Skeletal muscle tissue (tissue), 4 donors: ENCODE results near the gene TARDBP. TPM values are rescaled to one million over a fixed set of nuclear protein-coding genes. Genes with fewer than 3 reads are reported as not detected.
"Not testable (repeated sequence)": the region's sequence is repeated elsewhere in the genome, so short reads cannot be mapped to it uniquely, and the experiment has no call there.

ENCODE experiments used
- H3K27ac ChIP-seq: one replicate; pipeline ENCODE4 v1.7.0; 2013; ENCODE audit warnings: mild to moderate bottlenecking, low read depth, low read length, inconsistent platforms
- H3K27me3 ChIP-seq, 3 donors: one replicate each; pipeline ENCODE4 v1.7.0; 2013; ENCODE audit warnings: low read length in 3 of 3; ENCODE audit not compliant: control insufficient read depth in 3 of 3, insufficient read depth in 3 of 3
- H3K36me3 ChIP-seq, 3 donors: one replicate each; pipeline ENCODE4 v1.7.0; 2013; ENCODE audit warnings: low read length in 3 of 3; ENCODE audit not compliant: control insufficient read depth in 3 of 3, insufficient read depth in 3 of 3
- H3K4me1 ChIP-seq, 3 donors: one replicate each; pipeline ENCODE4 v1.7.0; 2013; ENCODE audit warnings: low read length in 3 of 3, mild to moderate bottlenecking in 3 of 3; ENCODE audit not compliant: control insufficient read depth in 3 of 3, insufficient read depth in 3 of 3
- H3K4me3 ChIP-seq, 3 donors: one replicate each; pipeline ENCODE4 v1.7.0; 2013; ENCODE audit warnings: low read length in 3 of 3
- H3K9ac ChIP-seq, 3 donors: one replicate each; pipeline ENCODE4 v1.7.0; 2013; ENCODE audit warnings: low read length in 3 of 3, mild to moderate bottlenecking in 3 of 3, moderate library complexity in 2 of 3, low read depth in 1 of 3
- H3K9me3 ChIP-seq, 3 donors: one replicate each; pipeline ENCODE4 v1.7.0; 2013; ENCODE audit warnings: low read length in 3 of 3; ENCODE audit not compliant: control insufficient read depth in 3 of 3
- total RNA-seq: library from RNA; depleted of rRNA; stranded (reverse); fragments of >200 nt; gene quantifications from one replicate; pipeline ENCODE4 v1.2.3, GENCODE V29; 2014
- donor health status: Osteomylitis.

Gene TARDBP
- total RNA-seq, 1 donor from 2014 or later = 61.1 TPM

- Histone ChIP-seq H3K27ac (no peak overlapping the region), H3K4me3 (no peak overlapping the region), H3K4me1 (peaks cover 10 to 11% (median 10%) of the 10 kb centered on the region in 3 donors), H3K9me3 (no peaks in the 10 kb centered on the region), H3K27me3 (peaks cover 0 to 3% (median 0%) of the 10 kb centered on the region in 3 donors), H3K9ac (no peak overlapping the region), H3K36me3 (no peaks in the 10 kb centered on the region)
Measured at GRCh38 chr1:11039351-11040104, 27.1 kb downstream of the TARDBP start.

GRCh38 chr1:11040105-11040429 lies 27.6 kb downstream of the TARDBP start:
- H3K36me3 ChIP-seq, H3K27me3 ChIP-seq, H3K9me3 ChIP-seq, H3K4me3 ChIP-seq, H3K27ac ChIP-seq, H3K9ac ChIP-seq: not testable (repeated sequence)
- peaks cover 10 to 11% (median 10%) of the 10 kb centered on the region in 3 donors for H3K4me1 ChIP-seq

GRCh38 chr1:11041048-11041447 lies 28.6 kb downstream of the TARDBP start:
- Histone ChIP-seq H3K27ac (no peak overlapping the region), H3K4me3 (no peak overlapping the region), H3K27me3 (peaks cover 0 to 3% (median 0%) of the 10 kb centered on the region in 3 donors), H3K9ac (no peak overlapping the region), H3K4me1 (peaks cover 10 to 11% (median 10%) of the 10 kb centered on the region in 3 donors), H3K9me3 (no peaks in the 10 kb centered on the region), H3K36me3 (no peaks in the 10 kb centered on the region)

- Histone ChIP-seq H3K9ac (no peak overlapping the region), H3K27me3 (peaks cover 0 to 3% (median 0%) of the 10 kb centered on the region in 3 donors), H3K36me3 (no peaks in the 10 kb centered on the region), H3K27ac (no peak overlapping the region), H3K4me3 (no peak overlapping the region), H3K9me3 (no peaks in the 10 kb centered on the region), H3K4me1 (peaks cover 10 to 12% (median 11%) of the 10 kb centered on the region in 3 donors)
Measured at GRCh38 chr1:11042065-11042464, 29.6 kb downstream of the TARDBP start.

- peaks cover 5 to 8% (median 8%) of the 10 kb centered on the region in 3 donors for H3K4me1 ChIP-seq
- H3K36me3 ChIP-seq = no peaks in the 10 kb centered on the region
Measured at GRCh38 chr1:11042995-11043874, 30.8 kb downstream of the TARDBP start.

GRCh38 chr1:11044086-11044848 lies 31.8 kb downstream of the TARDBP start:
- Histone ChIP-seq H3K27ac (no peak overlapping the region), H3K27me3 (no peaks in the 10 kb centered on the region), H3K9me3 (no peaks in the 10 kb centered on the region), H3K9ac (no peak overlapping the region), H3K4me3 (no peak overlapping the region), H3K4me1 (peaks cover 0 to 2% (median 0%) of the 10 kb centered on the region in 3 donors), H3K36me3 (no peaks in the 10 kb centered on the region)

More at GRCh38 chr1:11042995-11043874, 30.8 kb downstream of the TARDBP start:
- no peaks in the 10 kb centered on the region for H3K9me3 ChIP-seq
- H3K27ac ChIP-seq = no peak overlapping the region
- no peak overlapping the region for H3K9ac ChIP-seq
- peaks cover 0 to 3% (median 0%) of the 10 kb centered on the region in 3 donors for H3K27me3 ChIP-seq
- no peak overlapping the region for H3K4me3 ChIP-seq

GRCh38 chr1:11044849-11045427 lies 32.5 kb downstream of the TARDBP start:
- no peak overlapping the region for H3K9ac ChIP-seq
- H3K4me1 ChIP-seq = peaks cover 0 to 2% (median 0%) of the 10 kb centered on the region in 3 donors
- no peaks in the 10 kb centered on the region for H3K9me3 ChIP-seq
- H3K27me3 ChIP-seq = no peaks in the 10 kb centered on the region
- H3K27ac ChIP-seq = no peak overlapping the region
- H3K36me3 ChIP-seq = no peaks in the 10 kb centered on the region
- no peak overlapping the region for H3K4me3 ChIP-seq

GRCh38 chr1:11045428-11046269 lies 33.2 kb downstream of the TARDBP start:
- Histone ChIP-seq H3K27me3 (no peaks in the 10 kb centered on the region), H3K4me3 (no peak overlapping the region), H3K27ac (no peak overlapping the region)

GRCh38 chr1:11046270-11046566 lies 33.8 kb downstream of the TARDBP start:
- no peaks in the 10 kb centered on the region for H3K9me3 ChIP-seq
- peaks cover 0 to 2% (median 0%) of the 10 kb centered on the region in 3 donors for H3K4me1 ChIP-seq
- H3K4me3 ChIP-seq = no peak overlapping the region
- H3K27me3 ChIP-seq = no peaks in the 10 kb centered on the region
- H3K36me3 ChIP-seq = no peaks in the 10 kb centered on the region
- H3K9ac ChIP-seq = no peak overlapping the region
- H3K27ac ChIP-seq = no peak overlapping the region

More at GRCh38 chr1:11045428-11046269, 33.2 kb downstream of the TARDBP start:
- Histone ChIP-seq H3K36me3 (no peaks in the 10 kb centered on the region), H3K9ac (no peak overlapping the region), H3K4me1 (peaks cover 0 to 2% (median 0%) of the 10 kb centered on the region in 3 donors), H3K9me3 (no peaks in the 10 kb centered on the region)
